ENCODE measurements around the gene SH3RF2.

GRCh38 chr5:145941448-145942130 is 5.2 kb downstream of the SH3RF2 start:
- TF ChIP-seq TAF1 (IDR thresholded peaks at IDR 0.05; ENCODE audit: borderline replicate concordance, insufficient read depth, low read length) (no peak), REST (IDR thresholded peaks at IDR 0.05; ENCODE audit: insufficient read depth in 1 of 2, low read depth in 2 of 2, low read length in 2 of 2) (no peak), SIN3A (IDR thresholded peaks at IDR 0.05; ENCODE audit: borderline replicate concordance, insufficient read depth, low read length) (no peak), POLR2AphosphoS5 (IDR thresholded peaks at IDR 0.05; ENCODE audit: low read depth, low read length) (no peak), FOXP2 (optimal IDR thresholded peaks at IDR 0.05; ENCODE audit: borderline replicate concordance, extremely low read depth, extremely low read length, insufficient read depth) (no peak)
